Measurements from ENCODE around the gene UBQLN4.
"Not testable (repeated sequence)": the region's sequence is repeated elsewhere in the genome, so short reads cannot be mapped to it uniquely, and the experiment has no call there.

UBQLN4 gene

GRCh38 chr1:156080863-156081179, 27.2 kb upstream of the UBQLN4 start:
- no peak for DNase-seq

GRCh38 chr1:156080241-156080862, 26.8 kb upstream of the UBQLN4 start:
- no peak for DNase-seq

DNA sequence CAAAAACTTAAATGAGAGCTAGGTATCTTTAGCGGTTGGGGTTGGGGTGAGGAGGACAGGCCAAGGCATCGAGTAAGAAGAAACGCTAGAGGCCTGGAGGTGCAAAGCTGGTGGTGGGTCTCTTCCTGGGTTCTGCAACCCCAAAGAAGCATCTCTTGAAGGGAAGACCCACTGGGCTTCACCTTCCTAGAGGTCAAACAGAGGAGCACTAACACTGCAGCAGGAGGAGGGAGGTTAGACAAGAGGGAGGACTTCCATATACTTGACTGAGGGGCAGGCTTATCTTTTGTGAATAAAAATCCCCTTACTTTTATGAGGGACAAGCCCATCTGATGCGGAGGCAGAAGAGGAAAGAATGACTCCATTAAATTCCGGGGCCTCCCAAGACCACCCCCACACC, 26.2 kb upstream of the UBQLN4 start:
- no peak for DNase-seq

- no peak for DNase-seq
Measured at GRCh38 chr1:156078728-156079127, 25.1 kb upstream of the UBQLN4 start.

- no peak for DNase-seq
Measured at GRCh38 chr1:156077430-156077760, 23.8 kb upstream of the UBQLN4 start.

DNA sequence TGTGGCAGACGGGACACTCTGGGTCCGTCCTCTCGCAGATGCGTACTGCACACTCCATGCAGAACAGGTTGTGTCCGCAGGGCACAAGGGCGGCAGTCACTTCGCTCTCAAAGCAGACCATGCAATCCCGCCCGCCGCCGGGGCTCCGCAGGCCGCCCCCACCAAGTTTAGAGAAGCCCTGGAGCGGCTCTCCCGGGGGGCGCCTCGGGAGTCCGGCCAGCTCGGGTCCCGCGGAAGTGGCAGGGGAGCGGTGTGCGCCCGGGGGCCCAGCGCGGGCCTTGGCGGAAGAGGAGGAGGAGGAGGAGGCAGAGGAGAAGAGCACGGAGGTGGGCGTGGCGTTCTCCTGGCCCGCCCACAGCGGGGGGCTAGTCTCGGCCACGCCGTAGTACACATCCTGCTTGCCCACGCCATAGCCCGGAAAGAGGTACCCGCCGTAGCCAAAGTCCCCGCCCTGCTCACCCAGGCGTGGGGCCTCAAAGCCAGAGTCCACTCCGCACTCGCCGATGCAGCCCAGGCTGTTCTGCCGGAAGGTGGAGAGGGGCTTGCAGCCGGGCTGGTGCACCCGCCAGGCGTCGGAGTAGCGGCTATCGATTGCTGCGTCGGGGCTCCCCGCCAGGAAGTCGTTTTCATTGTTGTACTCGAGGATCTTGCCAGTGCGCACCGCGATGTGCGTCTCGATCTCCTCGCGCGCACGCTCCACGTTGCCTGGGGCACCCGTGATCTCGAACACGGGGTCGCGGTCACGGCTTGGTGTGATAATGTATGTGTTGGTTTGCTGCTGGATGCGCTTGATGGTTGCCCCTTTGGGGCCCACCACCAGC, 23.2 kb upstream of the UBQLN4 start:
- no peak for DNase-seq

DNA sequence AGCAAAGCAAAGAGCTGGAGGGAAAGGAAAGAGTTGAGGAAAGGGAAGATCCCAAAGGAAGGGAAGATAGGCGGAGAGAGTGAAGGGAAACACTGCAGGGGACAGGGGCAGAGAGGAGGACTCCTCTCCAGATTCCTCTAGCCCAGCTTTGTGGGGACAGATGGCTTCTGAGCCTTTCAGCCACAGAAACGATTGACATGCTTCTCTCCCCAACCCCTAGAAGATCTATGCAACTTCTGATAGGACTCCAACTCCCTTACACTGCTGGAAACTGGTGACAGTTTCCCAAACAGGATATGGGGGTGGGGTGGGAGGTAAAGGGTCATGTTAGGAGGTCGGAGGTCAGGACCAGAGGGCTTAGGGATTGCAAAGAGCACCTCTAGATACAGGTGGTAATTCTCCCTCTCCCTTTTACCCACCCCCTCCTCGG, 22.2 kb upstream of the UBQLN4 start:
- DNase-seq, result no peak

DNA sequence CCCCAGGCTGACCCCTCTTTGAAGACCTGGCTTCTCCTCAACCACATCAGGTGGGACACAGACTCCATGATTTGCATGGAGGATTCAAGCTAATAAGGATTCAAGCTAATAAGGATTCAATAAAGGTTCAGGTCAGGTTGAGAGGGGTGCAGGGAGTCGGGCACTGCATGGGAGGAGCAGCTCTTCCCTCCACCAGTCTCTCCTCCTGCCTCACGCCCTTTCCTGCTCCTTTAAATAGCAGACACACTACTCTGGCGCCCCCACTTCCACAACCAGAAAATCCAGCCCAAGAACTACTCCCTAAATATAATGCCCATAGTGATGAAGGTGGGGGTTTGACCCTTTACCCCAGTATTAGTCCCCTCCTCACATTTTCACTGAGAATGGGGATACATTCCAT, 21.6 kb upstream of the UBQLN4 start:
- DNase-seq, result no peak

- no peak for DNase-seq
Measured at GRCh38 chr1:156074661-156075060, 21.1 kb upstream of the UBQLN4 start.

- DNase-seq, result no peak
Measured at GRCh38 chr1:156073740-156074139, 20.1 kb upstream of the UBQLN4 start.

DNA sequence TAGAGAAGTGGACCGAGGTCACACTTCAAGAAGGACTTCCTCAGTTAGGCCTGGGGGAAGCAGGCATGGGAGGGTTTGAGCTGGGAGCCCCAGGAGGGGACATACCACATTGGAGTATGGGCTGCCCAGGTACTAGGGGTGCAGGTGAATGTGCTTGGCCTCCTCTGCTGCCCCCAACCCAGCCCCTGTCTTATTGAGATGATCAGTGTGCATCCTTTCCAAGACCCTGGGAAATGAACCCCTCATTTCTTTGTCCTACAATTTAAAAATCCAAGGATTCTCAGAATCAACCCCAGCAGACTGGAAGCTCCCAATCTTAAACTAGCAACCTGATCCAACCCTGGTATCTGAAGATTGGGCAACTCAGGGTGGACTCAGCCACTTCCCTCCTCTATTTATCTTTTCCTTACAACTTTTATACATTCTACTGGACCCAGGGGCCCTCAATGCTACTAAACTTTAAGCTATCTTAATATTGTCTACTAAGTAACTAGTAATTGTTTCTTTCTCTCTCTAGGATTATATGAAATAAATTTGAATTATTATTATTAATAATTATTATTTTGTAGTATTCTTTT, 19.6 kb upstream of the UBQLN4 start:
- DNase-seq, result no peak

- no peak for DNase-seq
Measured at GRCh38 chr1:156072251-156072650, 18.7 kb upstream of the UBQLN4 start.

DNA sequence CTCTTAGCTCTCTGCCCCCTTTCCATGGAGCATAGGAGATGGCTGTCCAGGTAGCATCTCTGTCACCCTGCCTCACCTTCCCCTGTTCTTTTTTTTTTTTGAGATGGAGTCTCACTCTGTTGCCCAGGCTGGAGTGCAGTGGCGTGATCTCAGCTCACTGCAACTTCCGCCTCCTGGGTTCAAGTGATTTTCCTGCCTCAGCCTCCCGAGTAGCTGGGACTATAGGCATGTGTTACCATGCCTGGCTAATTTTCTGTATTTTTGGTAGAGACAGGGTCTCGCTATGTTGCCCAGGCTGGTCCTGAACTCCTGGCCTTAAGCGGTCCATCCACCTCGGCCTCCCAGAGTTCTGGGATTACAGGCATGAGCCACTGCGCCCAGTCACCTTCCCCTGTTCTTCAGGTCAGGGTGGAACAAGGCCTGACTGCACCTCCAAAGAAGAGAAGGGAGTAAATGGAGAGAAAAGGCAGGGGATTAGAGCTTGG, 17.8 kb upstream of the UBQLN4 start:
- not testable (repeated sequence) for DNase-seq

GRCh38 chr1:156070548-156070947, 16.9 kb upstream of the UBQLN4 start:
- no peak for DNase-seq

DNA sequence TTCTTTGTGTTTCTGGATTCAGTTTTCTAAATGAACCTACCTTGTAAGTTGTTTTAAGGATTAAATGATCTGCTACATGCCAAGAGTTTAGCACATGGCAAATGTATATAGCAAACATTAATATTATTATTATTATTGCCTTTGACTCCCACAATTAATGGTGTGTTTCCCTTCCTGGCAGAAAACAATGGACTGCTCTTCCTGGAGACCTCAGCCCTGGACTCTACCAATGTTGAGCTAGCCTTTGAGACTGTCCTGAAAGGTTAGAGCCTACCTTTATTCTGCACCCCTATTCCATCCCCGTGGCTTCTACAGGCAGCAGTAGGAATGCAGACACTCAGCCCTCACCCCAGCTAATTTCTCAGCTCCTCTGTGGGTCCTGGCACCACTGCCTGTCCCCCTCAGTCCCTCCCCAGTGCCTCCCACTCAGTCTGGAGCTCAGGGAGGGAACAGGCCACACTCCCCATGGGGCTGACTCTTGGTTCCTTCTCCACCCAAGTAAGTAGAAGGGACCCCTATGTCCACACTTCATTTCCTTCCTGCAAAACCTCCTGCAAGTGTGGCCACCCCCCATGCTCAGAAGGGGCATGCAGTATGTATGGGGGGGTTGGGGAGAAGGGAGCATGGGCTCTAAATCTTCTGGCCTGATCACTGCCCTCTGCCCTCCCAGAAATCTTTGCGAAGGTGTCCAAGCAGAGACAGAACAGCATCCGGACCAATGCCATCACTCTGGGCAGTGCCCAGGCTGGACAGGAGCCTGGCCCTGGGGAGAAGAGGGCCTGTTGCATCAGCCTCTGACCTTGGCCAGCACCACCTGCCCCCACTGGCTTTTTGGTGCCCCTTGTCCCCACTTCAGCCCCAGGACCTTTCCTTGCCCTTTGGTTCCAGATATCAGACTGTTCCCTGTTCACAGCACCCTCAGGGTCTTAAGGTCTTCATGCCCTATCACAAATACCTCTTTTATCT, 16.2 kb upstream of the UBQLN4 start:
- DNase-seq, result no peak

DNA sequence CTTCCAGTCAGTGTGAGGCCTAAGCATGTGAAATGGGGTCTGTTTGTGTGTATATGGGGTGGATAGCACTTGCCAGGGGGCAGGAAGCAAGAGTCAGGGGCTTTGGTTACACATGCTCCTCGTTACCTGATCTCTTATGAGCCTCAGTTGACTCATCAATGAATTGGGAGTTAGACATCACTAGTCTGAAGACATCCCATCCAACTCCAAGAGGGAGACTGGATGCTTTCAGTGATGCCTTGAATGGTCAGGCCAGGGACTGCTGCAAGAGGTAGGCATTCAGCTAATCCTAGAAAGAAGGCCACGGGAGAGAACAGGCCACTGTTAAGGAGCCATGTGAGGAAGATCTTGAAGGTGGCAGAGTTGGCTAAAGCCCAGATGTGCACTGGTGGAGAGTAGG, 13.7 kb upstream of the UBQLN4 start:
- no peak for DNase-seq

DNA sequence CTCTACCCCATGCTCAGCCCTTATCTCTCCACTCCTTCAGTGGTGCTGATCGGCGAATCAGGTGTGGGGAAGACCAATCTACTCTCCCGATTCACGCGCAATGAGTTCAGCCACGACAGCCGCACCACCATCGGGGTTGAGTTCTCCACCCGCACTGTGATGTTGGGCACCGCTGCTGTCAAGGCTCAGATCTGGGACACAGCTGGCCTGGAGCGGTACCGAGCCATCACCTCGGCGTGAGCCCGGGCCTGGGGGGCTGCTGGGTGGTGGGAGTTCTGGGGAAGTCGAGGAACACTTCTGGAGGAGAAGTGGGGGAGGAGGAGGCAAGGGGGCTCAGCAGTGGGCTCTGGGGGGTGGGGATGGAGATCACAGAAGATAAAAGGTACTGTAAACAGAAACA, 12.3 kb upstream of the UBQLN4 start:
- DNase-seq, result no peak

DNA sequence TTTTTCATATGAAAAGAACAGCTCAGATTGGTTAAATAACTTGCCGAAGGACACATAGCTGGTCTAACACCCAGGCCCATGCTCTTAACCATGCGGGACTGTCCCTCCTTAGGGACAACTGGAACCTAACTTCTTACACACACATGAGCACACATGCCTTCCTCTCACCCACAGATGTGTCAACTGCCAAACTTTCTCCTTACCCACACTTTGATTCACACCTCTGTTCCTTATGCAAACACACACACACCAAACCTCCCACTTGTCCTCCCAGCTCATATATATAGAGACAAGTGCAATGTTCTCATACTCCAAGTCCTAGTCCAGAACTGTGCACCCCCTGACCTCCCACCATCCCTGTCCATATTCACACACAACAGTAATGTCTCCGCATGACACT, 11.6 kb upstream of the UBQLN4 start:
- DNase-seq, result no peak

DNA sequence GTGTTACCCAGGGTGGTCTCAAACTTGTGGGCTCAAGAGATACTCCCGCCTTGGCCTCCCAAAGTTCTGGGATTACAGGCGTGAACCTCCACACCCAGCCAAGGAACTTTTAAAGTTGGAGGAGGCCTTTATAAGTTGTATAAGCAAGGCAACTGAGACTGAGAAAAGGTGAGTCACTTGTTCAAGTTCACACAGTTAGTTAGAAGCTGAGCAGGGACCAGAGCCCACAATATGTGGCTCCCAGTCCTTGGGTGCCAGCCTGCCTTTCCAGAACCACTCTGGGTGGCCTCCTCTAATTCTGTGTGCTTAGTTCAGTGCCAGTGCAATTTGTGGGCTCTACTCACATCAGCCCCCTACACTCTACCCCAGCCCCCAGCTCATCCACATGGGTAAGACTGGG, 11.0 kb upstream of the UBQLN4 start:
- no peak for DNase-seq

- no peak for DNase-seq
Measured at GRCh38 chr1:156063997-156064285, 10.3 kb upstream of the UBQLN4 start.

GRCh38 chr1:156062189-156062588, 8.6 kb upstream of the UBQLN4 start:
- no peak for DNase-seq

GRCh38 chr1:156060937-156061636, 7.5 kb upstream of the UBQLN4 start, which contains the start of gene RAB25:
Gene RAB25, plus strand, starts transcription at chr1:156061160. Its CDS starts 241 bp downstream, at chr1:156061401.
- no peak for DNase-seq
